Panc1 (cell line): Measurements from ENCODE around the gene TRIM8. TPM values are rescaled to one million over a fixed set of nuclear protein-coding genes. Genes with fewer than 3 reads are reported as not detected.

ENCODE experiments used
- ATAC-seq: fragments of 200-7000 bp; cut with Tn5 transposase; 2 replicates; pipeline ENCODE4 v1.9.1; 2020; ENCODE audit warnings: mild to moderate bottlenecking, moderate library complexity
- BruUV-seq: library from RNA; stranded (reverse); fragments of 400-500 nt; replicated peaks from 2 replicates; lab custom pipeline; 2021; lab: Mats Ljungman, UMichigan
- CTCF ChIA-PET: fragments of 300-600 bp; sonication (Branson Sonifier 250); formaldehyde crosslinking; loops from one replicate; lab custom pipeline; 2022; ENCODE audit warnings: antibody characterized with exemption; lab: Charles Lee
- POLR2A ChIA-PET: fragments of 300-600 bp; sonication (Branson Sonifier 250); formaldehyde crosslinking; loops from one replicate; lab custom pipeline; 2022; ENCODE audit warnings: antibody characterized with exemption; lab: Charles Lee
- DNase-seq: peaks from one replicate; pipeline ENCODE4 v3.0.0-alpha.2; 2010; ENCODE audit warnings: low read depth, low spot score
- H3K27ac ChIP-seq: 2 replicates; pipeline ENCODE4 v1.5.1; 2011; ENCODE audit warnings: mild to moderate bottlenecking, low read length, inconsistent platforms
- H3K27me3 ChIP-seq: fragments of 200-500 bp; sonication (Bioruptor generic); 2 replicates; pipeline ENCODE4 v1.6.0; 2014; ENCODE audit warnings: low read length, inconsistent platforms; ENCODE audit not compliant: control insufficient read depth, insufficient read depth
- H3K36me3 ChIP-seq: fragments of 200-500 bp; sonication (Bioruptor generic); 2 replicates; pipeline ENCODE4 v1.5.1; 2014; ENCODE audit warnings: inconsistent platforms, mild to moderate bottlenecking, low read length, moderate library complexity; ENCODE audit not compliant: control insufficient read depth, insufficient read depth
- H3K4me1 ChIP-seq: 2 replicates; pipeline ENCODE4 v1.5.1; 2011; ENCODE audit warnings: inconsistent platforms, mild to moderate bottlenecking, low read length, moderate library complexity; ENCODE audit not compliant: control insufficient read depth, insufficient read depth
- H3K4me3 ChIP-seq, 2 experiments: 2 replicates each; pipeline ENCODE4 v1.5.1; 2011 to 2012; ENCODE audit warnings: low read depth in 2 of 2, low read length in 2 of 2, mild to moderate bottlenecking in 2 of 2, inconsistent platforms in 1 of 2, moderate library complexity in 1 of 2
- H3K9me3 ChIP-seq: fragments of 200-500 bp; sonication (Bioruptor generic); 2 replicates; pipeline ENCODE4 v1.5.1; 2014; ENCODE audit warnings: low read depth, mild to moderate bottlenecking, inconsistent platforms, low read length, moderate library complexity; ENCODE audit not compliant: control insufficient read depth, insufficient read depth
- CTCF ChIP-seq: fragments of 450-650 bp; IDR thresholded peaks from 2 replicates; pipeline ENCODE4 v1.5.1; 2017; ENCODE audit warnings: mild to moderate bottlenecking
- POLR2AphosphoS5 ChIP-seq: IDR thresholded peaks from 2 replicates; pipeline ENCODE4 v1.6.1; 2012; ENCODE audit warnings: mild to moderate bottlenecking, low read depth, low read length, moderate library complexity
- REST ChIP-seq, 2 experiments: IDR thresholded peaks; 2 replicates each; pipeline ENCODE4 v1.6.1; 2011 to 2012; ENCODE audit warnings: low read depth in 2 of 2, control low read depth in 1 of 2, low read length in 1 of 2, mild to moderate bottlenecking in 1 of 2, moderate library complexity in 1 of 2; ENCODE audit not compliant: insufficient read depth in 1 of 2
- SIN3A ChIP-seq: IDR thresholded peaks from 2 replicates; pipeline ENCODE4 v1.6.1; 2012; ENCODE audit warnings: low read depth, mild to moderate bottlenecking, low read length, moderate library complexity, borderline replicate concordance; ENCODE audit not compliant: insufficient read depth
- TCF7L2 ChIP-seq: IDR thresholded peaks from 2 replicates; pipeline ENCODE4 v1.6.1; 2011; ENCODE audit warnings: mild to moderate bottlenecking, low read depth, low read length, inconsistent platforms
- in situ Hi-C: cut with HindIII; loops from 2 replicates; pipeline ENCODE4 v1.10.0; 2016; ENCODE audit warnings: low sequenced_read_pairs, low pct_unique_long_range_greater_than_20kb
- intact Hi-C: fragments of 100-400 bp; cut with micrococcal nuclease; formaldehyde crosslinking; loops from one replicate; pipeline ENCODE4 v1.10.0; 2022; ENCODE audit not compliant: unreplicated experiment
- total RNA-seq: library from RNA; stranded (reverse); gene quantifications from one replicate; pipeline ENCODE4 v1.2.1, GENCODE V29; 2021; ENCODE audit not compliant: unreplicated experiment

TRIM8 gene
- total RNA-seq, 1 experiment from 2014 or later = 54.4 TPM

GRCh38 chr10:102608487-102608886, 35.8 kb upstream of the TRIM8 start:
- intact Hi-C loops = no loop called here
- ChIA-PET POLR2A (interaction anchor here (0.9 kb wide), 1 partner anchor 18 kb away, joined by 3 read pairs; no protein-coding TSS in a partner anchor), CTCF (no interaction called here)
- TF ChIP-seq TCF7L2 (no peak), REST (IDR thresholded peaks at IDR 0.05; ENCODE audit: insufficient read depth in 1 of 2, low read depth in 2 of 2, low read length in 1 of 2) (no peak), SIN3A (no peak), POLR2AphosphoS5 (no peak), CTCF (no peak)
- Histone ChIP-seq H3K9me3 (no peaks in the 10 kb centered on the region), H3K4me1 (peaks cover 7% of the 10 kb centered on the region), H3K36me3 (no peaks in the 10 kb centered on the region), H3K27me3 (no peaks in the 10 kb centered on the region), H3K4me3 (no peak overlapping the region), H3K27ac (no peak overlapping the region)
- in situ Hi-C loops = no loop called here
- BruUV-seq = no TSS peak
- ATAC-seq = no peak
- DNase-seq = no peak

- intact Hi-C loops = no loop called here
- Histone ChIP-seq H3K27me3 (no peaks in the 10 kb centered on the region), H3K27ac (no peak overlapping the region), H3K4me1 (no peaks in the 10 kb centered on the region; the same call in 1 of the 2 replicates), H3K36me3 (no peaks in the 10 kb centered on the region), H3K4me3 (no peak overlapping the region), H3K9me3 (no peaks in the 10 kb centered on the region)
- BruUV-seq = no TSS peak
- ChIA-PET POLR2A (no interaction called here), CTCF (no interaction called here)
- ATAC-seq (no peak), DNase-seq (no peak)
- TF ChIP-seq REST (IDR thresholded peaks at IDR 0.05; ENCODE audit: insufficient read depth in 1 of 2, low read depth in 2 of 2, low read length in 1 of 2) = no peak
- no peak for TF ChIP-seq CTCF
- no peak for TF ChIP-seq POLR2AphosphoS5
- no peak for TF ChIP-seq SIN3A
- no peak for TF ChIP-seq TCF7L2
- in situ Hi-C loops = no loop called here
Observed at GRCh38 chr10:102610441-102610887, 33.8 kb upstream of the TRIM8 start.
